ENCODE results near the gene COL6A2.

DNA sequence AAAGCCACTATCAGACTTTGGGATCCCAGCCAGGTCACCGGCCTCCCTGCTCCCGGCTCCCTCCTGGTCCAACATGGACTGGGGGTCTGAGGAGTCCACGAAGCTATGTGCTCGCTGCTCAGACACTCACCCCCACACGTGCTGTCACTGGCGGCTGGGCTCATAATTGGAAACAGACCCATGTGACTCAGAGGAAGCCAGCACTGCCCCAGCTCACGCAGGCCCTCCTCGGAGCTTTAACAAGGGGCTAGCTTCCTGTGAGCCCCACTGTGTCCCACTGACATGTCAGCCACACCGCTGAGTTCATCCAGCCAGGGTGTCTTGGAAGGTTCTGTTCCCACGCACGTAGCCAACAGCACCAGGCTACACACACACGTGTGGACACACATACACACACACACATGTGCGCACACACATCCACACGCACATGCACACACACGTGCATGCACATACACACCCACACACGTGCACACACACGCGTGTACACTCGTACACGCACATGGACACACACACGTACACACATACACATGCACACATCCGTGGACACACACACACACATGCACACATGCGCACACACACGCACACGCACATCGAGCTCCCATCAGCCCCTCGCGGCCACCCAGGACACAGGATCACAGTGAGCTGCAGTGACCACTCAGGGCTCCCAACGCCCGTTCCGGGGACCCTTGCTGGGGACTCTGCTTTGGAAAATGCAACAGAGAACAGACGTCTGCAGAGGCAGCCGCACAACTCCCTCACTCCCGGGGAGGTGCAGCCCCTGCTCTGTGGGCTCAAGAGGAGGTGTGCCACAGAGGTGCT is 18.4 kb upstream of the COL6A2 start:
- TF ChIP-seq POLR2A (IDR thresholded peaks at IDR 0.05) = no peak
- TF ChIP-seq, protein P1, sequence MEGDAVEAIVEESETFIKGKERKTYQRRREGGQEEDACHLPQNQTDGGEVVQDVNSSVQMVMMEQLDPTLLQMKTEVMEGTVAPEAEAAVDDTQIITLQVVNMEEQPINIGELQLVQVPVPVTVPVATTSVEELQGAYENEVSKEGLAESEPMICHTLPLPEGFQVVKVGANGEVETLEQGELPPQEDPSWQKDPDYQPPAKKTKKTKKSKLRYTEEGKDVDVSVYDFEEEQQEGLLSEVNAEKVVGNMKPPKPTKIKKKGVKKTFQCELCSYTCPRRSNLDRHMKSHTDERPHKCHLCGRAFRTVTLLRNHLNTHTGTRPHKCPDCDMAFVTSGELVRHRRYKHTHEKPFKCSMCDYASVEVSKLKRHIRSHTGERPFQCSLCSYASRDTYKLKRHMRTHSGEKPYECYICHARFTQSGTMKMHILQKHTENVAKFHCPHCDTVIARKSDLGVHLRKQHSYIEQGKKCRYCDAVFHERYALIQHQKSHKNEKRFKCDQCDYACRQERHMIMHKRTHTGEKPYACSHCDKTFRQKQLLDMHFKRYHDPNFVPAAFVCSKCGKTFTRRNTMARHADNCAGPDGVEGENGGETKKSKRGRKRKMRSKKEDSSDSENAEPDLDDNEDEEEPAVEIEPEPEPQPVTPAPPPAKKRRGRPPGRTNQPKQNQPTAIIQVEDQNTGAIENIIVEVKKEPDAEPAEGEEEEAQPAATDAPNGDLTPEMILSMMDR (IDR thresholded peaks at IDR 0.05) = no peak

Measured in right lobe of liver (tissue), 4 donors.